T-helper 2 cell treated with Interferon-gamma antibody and Interleukin-4, amounts not matched to agents 100 ng/mL and 5 ng/mL, for 36 hours (primary cell): ENCODE results near the gene STX8. TPM values are rescaled to one million over a fixed set of nuclear protein-coding genes. Genes with fewer than 3 reads are reported as not detected.

ENCODE experiments used
- intact Hi-C: fragments of 100-400 bp; cut with micrococcal nuclease; formaldehyde crosslinking; loops from one replicate; pipeline ENCODE4 v1.15.1; 2023
- total RNA-seq: library from RNA; stranded (reverse); gene quantifications from 2 replicates; pipeline ENCODE4 v1.2.3, GENCODE V29; 2022

STX8 gene
- total RNA-seq, 1 donor from 2014 or later, result 70.9 TPM

- intact Hi-C loops, result no loop called here
Observed at GRCh38 chr17:9307313-9307998, 268.2 kb downstream of the STX8 start.

- intact Hi-C loops, result no loop called here
Observed at GRCh38 chr17:9306086-9306485, 269.5 kb downstream of the STX8 start.

GRCh38 chr17:9299695-9300094 is 275.9 kb downstream of the STX8 start:
- intact Hi-C loops, result no loop called here

GRCh38 chr17:9298776-9299295 is 276.8 kb downstream of the STX8 start:
- intact Hi-C loops, result no loop called here

GRCh38 chr17:9298135-9298534 is 277.5 kb downstream of the STX8 start:
- intact Hi-C loops, result no loop called here

GRCh38 chr17:9294661-9295210 is 280.9 kb downstream of the STX8 start:
- intact Hi-C loops, result loop anchor here (5.0 kb wide), 1 partner anchor 177 kb away; no protein-coding TSS in a partner anchor

GRCh38 chr17:9292561-9292941 is 283.1 kb downstream of the STX8 start:
- intact Hi-C loops, result loop anchor here (5.0 kb wide), 1 partner anchor 175 kb away; no protein-coding TSS in a partner anchor

GRCh38 chr17:9291912-9292560 is 283.6 kb downstream of the STX8 start:
- intact Hi-C loops, result loop anchor here (5.0 kb wide), 1 partner anchor 175 kb away; no protein-coding TSS in a partner anchor

GRCh38 chr17:9290226-9290613 is 285.4 kb downstream of the STX8 start:
- intact Hi-C loops, result loop anchor here (5.0 kb wide), 1 partner anchor 173 kb away; no protein-coding TSS in a partner anchor

GRCh38 chr17:9287306-9287705 is 288.3 kb downstream of the STX8 start:
- intact Hi-C loops, result loop anchor here (2.0 kb wide), 1 partner anchor 35 kb away; no protein-coding TSS in a partner anchor

- intact Hi-C loops, result loop anchor here (2.0 kb wide), 1 partner anchor 34 kb away; no protein-coding TSS in a partner anchor
Observed at GRCh38 chr17:9286434-9286833, 289.2 kb downstream of the STX8 start.

- intact Hi-C loops, result loop anchor here (2.0 kb wide), 1 partner anchor 33 kb away; no protein-coding TSS in a partner anchor
Observed at GRCh38 chr17:9285602-9286427, 289.8 kb downstream of the STX8 start.

GRCh38 chr17:9284884-9285283 is 290.7 kb downstream of the STX8 start:
- intact Hi-C loops, result no loop called here

GRCh38 chr17:9283909-9284308 is 291.7 kb downstream of the STX8 start:
- intact Hi-C loops, result no loop called here

- intact Hi-C loops, result no loop called here
Observed at GRCh38 chr17:9279893-9280292, 295.7 kb downstream of the STX8 start.

GRCh38 chr17:9274973-9275372 is 300.6 kb downstream of the STX8 start:
- intact Hi-C loops, result no loop called here

GRCh38 chr17:9273428-9274391 is 301.9 kb downstream of the STX8 start:
- intact Hi-C loops, result no loop called here

GRCh38 chr17:9272501-9273200 is 303.0 kb downstream of the STX8 start:
- intact Hi-C loops, result no loop called here

GRCh38 chr17:9271989-9272388 is 303.6 kb downstream of the STX8 start:
- intact Hi-C loops, result no loop called here
